ENCODE measurements around the gene HOXA4.

Gene HOXA4

DNA sequence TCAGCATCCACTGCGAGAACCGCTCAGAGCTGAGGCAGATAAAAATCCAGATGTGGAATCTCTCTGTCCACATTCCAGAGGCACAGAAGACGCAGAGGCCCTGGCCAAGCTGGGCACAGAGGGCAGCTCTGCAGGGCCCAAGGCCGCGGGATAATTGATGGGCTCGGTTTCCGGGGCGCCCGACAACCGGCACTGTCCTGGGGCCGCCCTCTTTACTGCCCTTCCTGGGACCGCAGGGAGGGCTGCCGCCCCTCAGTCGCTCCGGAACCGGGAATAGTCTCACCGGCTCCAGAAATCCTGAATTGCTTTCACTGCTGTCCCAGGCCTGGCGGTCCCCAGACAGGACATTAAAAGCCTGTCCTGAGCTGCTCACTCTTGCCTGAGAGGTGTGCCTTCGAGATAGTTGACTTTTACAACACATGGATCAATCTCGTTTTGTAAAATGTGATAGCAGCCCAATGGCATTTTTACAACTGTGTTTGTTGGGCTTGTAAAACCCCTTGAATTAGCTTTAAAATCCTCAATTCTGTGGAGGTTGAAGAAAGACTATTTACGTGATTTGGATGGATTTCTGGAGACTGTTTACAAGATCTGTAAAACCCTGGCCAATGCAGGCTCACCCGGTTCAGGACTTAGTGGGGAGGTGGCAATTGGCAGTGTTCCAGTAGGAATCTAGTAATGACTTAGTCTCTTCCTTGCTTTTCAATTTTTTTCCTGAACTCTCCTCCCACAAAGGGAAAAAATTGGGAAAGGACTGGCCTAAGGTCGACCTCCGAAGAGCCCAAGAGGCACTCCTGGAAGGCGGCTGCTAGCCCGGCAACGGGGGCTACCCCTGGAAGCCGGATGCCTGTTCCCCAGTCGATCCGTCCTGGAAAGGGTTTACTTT is 18.4 kb upstream of the HOXA4 start:
- Histone ChIP-seq H3K4me3 (replicated peaks; ENCODE audit: insufficient read depth, low read length) (no peak overlapping the region), H3K27ac (replicated peaks) (no peak overlapping the region), H3K27me3 (ENCODE audit: insufficient read depth, poor library complexity, severe bottlenecking) (peaks cover 43% of the 10 kb centered on the region)
- TF ChIP-seq SPI1 (IDR thresholded peaks at IDR 0.05; ENCODE audit: borderline replicate concordance, low read depth) (no peak), GABPA (IDR thresholded peaks at IDR 0.05; ENCODE audit: low read depth) (no peak), POLR2AphosphoS5 (IDR thresholded peaks at IDR 0.05; ENCODE audit: low read depth) (no peak)
- TF ChIP-seq, protein P1, sequence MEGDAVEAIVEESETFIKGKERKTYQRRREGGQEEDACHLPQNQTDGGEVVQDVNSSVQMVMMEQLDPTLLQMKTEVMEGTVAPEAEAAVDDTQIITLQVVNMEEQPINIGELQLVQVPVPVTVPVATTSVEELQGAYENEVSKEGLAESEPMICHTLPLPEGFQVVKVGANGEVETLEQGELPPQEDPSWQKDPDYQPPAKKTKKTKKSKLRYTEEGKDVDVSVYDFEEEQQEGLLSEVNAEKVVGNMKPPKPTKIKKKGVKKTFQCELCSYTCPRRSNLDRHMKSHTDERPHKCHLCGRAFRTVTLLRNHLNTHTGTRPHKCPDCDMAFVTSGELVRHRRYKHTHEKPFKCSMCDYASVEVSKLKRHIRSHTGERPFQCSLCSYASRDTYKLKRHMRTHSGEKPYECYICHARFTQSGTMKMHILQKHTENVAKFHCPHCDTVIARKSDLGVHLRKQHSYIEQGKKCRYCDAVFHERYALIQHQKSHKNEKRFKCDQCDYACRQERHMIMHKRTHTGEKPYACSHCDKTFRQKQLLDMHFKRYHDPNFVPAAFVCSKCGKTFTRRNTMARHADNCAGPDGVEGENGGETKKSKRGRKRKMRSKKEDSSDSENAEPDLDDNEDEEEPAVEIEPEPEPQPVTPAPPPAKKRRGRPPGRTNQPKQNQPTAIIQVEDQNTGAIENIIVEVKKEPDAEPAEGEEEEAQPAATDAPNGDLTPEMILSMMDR (IDR thresholded peaks at IDR 0.05; ENCODE audit: insufficient read depth, low read length): no peak
- TF ChIP-seq, protein P2, sequence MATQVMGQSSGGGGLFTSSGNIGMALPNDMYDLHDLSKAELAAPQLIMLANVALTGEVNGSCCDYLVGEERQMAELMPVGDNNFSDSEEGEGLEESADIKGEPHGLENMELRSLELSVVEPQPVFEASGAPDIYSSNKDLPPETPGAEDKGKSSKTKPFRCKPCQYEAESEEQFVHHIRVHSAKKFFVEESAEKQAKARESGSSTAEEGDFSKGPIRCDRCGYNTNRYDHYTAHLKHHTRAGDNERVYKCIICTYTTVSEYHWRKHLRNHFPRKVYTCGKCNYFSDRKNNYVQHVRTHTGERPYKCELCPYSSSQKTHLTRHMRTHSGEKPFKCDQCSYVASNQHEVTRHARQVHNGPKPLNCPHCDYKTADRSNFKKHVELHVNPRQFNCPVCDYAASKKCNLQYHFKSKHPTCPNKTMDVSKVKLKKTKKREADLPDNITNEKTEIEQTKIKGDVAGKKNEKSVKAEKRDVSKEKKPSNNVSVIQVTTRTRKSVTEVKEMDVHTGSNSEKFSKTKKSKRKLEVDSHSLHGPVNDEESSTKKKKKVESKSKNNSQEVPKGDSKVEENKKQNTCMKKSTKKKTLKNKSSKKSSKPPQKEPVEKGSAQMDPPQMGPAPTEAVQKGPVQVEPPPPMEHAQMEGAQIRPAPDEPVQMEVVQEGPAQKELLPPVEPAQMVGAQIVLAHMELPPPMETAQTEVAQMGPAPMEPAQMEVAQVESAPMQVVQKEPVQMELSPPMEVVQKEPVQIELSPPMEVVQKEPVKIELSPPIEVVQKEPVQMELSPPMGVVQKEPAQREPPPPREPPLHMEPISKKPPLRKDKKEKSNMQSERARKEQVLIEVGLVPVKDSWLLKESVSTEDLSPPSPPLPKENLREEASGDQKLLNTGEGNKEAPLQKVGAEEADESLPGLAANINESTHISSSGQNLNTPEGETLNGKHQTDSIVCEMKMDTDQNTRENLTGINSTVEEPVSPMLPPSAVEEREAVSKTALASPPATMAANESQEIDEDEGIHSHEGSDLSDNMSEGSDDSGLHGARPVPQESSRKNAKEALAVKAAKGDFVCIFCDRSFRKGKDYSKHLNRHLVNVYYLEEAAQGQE (IDR thresholded peaks at IDR 0.05; ENCODE audit: insufficient replicate concordance, low read depth): no peak
- DNase-seq (ENCODE audit: low read depth in 1 of 2, low spot score in 1 of 2): no peak

DNA sequence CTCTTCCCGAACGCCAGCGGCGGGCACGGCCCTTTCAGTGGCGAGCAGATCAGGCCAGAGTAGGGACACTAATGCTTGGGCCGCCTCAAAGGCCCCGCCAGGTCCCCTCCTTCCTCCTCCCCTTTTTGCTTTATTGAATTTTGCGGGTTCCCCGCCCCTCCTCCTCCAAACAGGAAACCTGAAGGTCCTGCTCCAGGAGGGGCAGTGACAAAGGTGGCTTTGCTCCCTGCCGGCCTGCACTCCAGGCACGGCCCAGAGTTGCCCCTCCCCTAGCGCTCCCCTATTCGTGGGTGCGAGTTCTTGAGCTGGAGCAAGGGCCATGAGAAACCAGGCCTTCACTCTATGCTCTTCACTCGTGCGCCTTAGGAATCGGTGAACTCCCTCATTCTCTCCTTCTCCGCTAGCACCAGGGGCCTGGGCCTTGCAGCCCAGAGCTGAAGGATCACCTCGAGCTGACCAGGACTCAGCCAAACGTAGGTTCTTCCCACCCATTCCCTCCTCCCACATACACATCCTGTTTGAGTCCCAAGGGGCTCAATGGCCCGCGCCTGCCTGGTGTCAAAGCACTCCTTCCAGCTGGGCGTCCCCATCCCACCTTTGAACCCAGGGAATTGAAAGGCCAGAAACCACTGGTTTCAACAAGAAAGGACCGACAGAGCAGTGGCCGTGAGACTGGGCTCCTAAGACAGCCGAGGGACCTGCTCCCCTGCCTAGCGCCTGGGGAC is 17.6 kb upstream of the HOXA4 start:
- H3K27ac ChIP-seq (replicated peaks): no peak overlapping the region

More for the DNA sequence above, 17.6 kb upstream of the HOXA4 start:
- Histone ChIP-seq H3K27me3 (ENCODE audit: insufficient read depth, poor library complexity, severe bottlenecking) (peaks cover 35% of the 10 kb centered on the region), H3K4me3 (replicated peaks; ENCODE audit: insufficient read depth, low read length) (no peak overlapping the region)
- no peak for DNase-seq (ENCODE audit: low read depth in 1 of 2, low spot score in 1 of 2)
- TF ChIP-seq, protein P2 (IDR thresholded peaks at IDR 0.05; ENCODE audit: insufficient replicate concordance, low read depth): no peak
- no peak for TF ChIP-seq SPI1 (IDR thresholded peaks at IDR 0.05; ENCODE audit: borderline replicate concordance, low read depth)
- no peak for TF ChIP-seq POLR2AphosphoS5 (IDR thresholded peaks at IDR 0.05; ENCODE audit: low read depth)
- TF ChIP-seq GABPA (IDR thresholded peaks at IDR 0.05; ENCODE audit: low read depth): no peak
- TF ChIP-seq, protein P1 (IDR thresholded peaks at IDR 0.05; ENCODE audit: insufficient read depth, low read length): no peak

Measured in HL-60 (cell line).